ENCODE data around the gene PRKCB. TPM values are rescaled to one million over a fixed set of nuclear protein-coding genes. Genes with fewer than 3 reads are reported as not detected.

Gene PRKCB
- polyA plus RNA-seq, 1 donor from 2014 or later = 27.6 TPM

- Histone ChIP-seq H3K79me2 (replicated peaks; ENCODE audit: insufficient read depth, low read length) (no peaks in the 10 kb centered on the region), H3K9me3 (ENCODE audit: low read length) (no peaks in the 10 kb centered on the region), H3K27me3 (ENCODE audit: insufficient read depth, low read depth, low read length) (no peaks in the 10 kb centered on the region), H3K9me2 (ENCODE audit: insufficient read depth, low read length) (no peaks in the 10 kb centered on the region), H3K9ac (ENCODE audit: low read length) (no peak overlapping the region), H2AFZ (ENCODE audit: low read depth, low read length) (no peak overlapping the region), H3K27ac (ENCODE audit: low read length) (no peak overlapping the region), H3K36me3 (ENCODE audit: insufficient read depth, low read length) (no peaks in the 10 kb centered on the region), H3K4me3 (ENCODE audit: low read length) (no peak overlapping the region), H3F3A (ENCODE audit: insufficient read depth, low read length, poor library complexity, severe bottlenecking) (no peaks in the 10 kb centered on the region), H3K4me2 (ENCODE audit: low read length) (no peak overlapping the region), H4K20me1 (ENCODE audit: insufficient read depth) (no peaks in the 10 kb centered on the region)
- no peak for TF ChIP-seq EZH2 (IDR thresholded peaks at IDR 0.05; ENCODE audit: borderline replicate concordance, insufficient read depth, low read length, poor library complexity, severe bottlenecking)
- TF ChIP-seq RAD21 (conservative IDR thresholded peaks at IDR 0.05) = no peak
- no peak for TF ChIP-seq EP300 (conservative IDR thresholded peaks at IDR 0.05; ENCODE audit: poor library complexity, severe bottlenecking)
- no peak for TF ChIP-seq TAF1 (IDR thresholded peaks at IDR 0.05; ENCODE audit: low read depth)
- no peak for TF ChIP-seq POLR2AphosphoS5 (IDR thresholded peaks at IDR 0.05)
- no peak for TF ChIP-seq REST (IDR thresholded peaks at IDR 0.05; ENCODE audit: borderline replicate concordance)
Measured at GRCh38 chr16:23920899-23921298, 85.1 kb downstream of the PRKCB start.

- Histone ChIP-seq H4K20me1 (ENCODE audit: insufficient read depth) (no peaks in the 10 kb centered on the region), H3K27me3 (ENCODE audit: insufficient read depth, low read depth, low read length) (no peaks in the 10 kb centered on the region), H3K36me3 (ENCODE audit: insufficient read depth, low read length) (no peaks in the 10 kb centered on the region), H3F3A (ENCODE audit: insufficient read depth, low read length, poor library complexity, severe bottlenecking) (no peaks in the 10 kb centered on the region), H3K4me3 (ENCODE audit: low read length) (no peak overlapping the region), H3K79me2 (replicated peaks; ENCODE audit: insufficient read depth, low read length) (no peaks in the 10 kb centered on the region), H3K9me2 (ENCODE audit: insufficient read depth, low read length) (no peaks in the 10 kb centered on the region), H3K27ac (ENCODE audit: low read length) (no peak overlapping the region), H3K9ac (ENCODE audit: low read length) (no peak overlapping the region), H2AFZ (ENCODE audit: low read depth, low read length) (no peak overlapping the region), H3K9me3 (ENCODE audit: low read length) (no peaks in the 10 kb centered on the region), H3K4me2 (ENCODE audit: low read length) (no peak overlapping the region)
- TF ChIP-seq SMC3 (conservative IDR thresholded peaks at IDR 0.05; ENCODE audit: poor library complexity) (no peak), REST (IDR thresholded peaks at IDR 0.05; ENCODE audit: borderline replicate concordance) (no peak), POLR2AphosphoS5 (IDR thresholded peaks at IDR 0.05) (no peak), EZH2 (IDR thresholded peaks at IDR 0.05; ENCODE audit: borderline replicate concordance, insufficient read depth, low read length, poor library complexity, severe bottlenecking) (no peak), EP300 (conservative IDR thresholded peaks at IDR 0.05; ENCODE audit: poor library complexity, severe bottlenecking) (no peak), CTCF (IDR thresholded peaks at IDR 0.05; ENCODE audit: poor library complexity, severe bottlenecking) (no peak), MXI1 (conservative IDR thresholded peaks at IDR 0.05; ENCODE audit: poor library complexity, severe bottlenecking) (no peak)
Measured at GRCh38 chr16:23922406-23922805, 86.6 kb downstream of the PRKCB start.

Data from neural cell (in vitro differentiated cells).